ENCODE results near the gene NIPAL3.

NIPAL3 gene

DNA sequence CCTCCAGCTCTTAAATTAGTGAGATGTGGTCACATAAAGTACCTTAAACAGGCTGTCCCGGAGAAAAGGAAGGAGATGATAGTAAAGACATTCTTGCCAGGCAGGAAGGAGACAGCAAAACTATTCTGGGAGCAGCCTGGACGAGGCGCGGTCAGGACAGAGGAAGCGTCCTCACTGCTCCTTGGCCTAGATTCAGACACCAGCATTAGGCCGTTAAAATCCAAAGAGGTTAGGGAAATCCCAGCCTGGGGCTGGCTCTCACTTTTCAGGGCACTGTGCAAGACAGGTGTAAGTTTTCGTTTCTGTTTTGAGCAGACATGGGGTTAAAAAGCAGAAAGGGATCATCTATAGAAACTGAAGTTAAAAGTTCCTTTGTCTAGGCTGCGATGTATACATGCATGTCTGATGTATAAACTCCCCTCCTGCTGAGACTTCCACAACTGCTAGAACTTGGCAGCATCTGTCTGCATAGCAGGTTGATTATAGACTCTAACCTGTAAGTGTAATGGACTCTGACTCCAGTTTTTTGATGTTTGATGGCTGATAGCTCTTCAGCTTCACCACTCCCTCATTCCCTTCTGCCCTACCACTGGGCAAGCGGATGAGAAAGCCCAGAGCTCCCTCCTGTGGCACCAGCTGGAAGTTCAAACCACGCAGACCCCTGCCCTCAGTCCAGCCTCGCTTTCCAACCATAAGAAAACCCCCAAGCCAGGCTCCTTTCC is 23.6 kb upstream of the NIPAL3 start:
- DNase-seq = peak; percentile 50

- DNase-seq = no peak
Observed at GRCh38 chr1:24392604-24392946, 23.0 kb upstream of the NIPAL3 start.

DNA sequence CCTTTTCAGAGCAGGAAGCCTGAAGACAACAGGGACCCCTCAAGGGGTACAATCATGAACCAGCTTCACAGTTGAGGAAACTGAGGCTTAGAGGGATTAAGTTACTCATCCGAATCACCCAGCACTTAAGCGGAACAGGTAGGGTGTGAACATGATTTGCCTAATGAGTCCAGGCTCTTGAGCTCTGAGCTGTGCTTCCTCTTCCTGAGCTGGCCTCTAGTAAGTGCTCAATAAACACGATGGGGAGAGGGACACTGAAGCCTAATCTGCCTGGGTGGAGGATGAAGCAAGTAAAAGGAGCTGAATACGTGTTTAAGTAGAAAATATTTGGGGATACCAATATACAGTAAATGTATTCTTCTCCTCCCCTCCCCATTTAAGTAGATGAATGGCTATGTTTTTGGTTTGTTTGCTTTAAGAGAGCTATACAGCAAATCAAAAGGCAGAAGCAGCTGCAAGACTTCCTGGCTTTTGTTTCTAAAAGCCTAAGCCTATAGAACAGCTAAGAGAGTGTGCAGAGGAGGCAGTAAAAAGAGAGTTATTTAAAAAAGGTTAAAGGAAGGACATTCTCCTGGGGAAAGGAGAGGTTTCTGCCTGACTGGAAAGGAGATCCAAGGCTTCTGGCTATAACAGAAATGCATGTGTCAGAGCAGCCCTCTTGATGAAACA is 22.5 kb upstream of the NIPAL3 start:
- no peak for DNase-seq

- no peak for DNase-seq
Observed at GRCh38 chr1:24393892-24394291, 21.7 kb upstream of the NIPAL3 start.

GRCh38 chr1:24400065-24400464 is 15.5 kb upstream of the NIPAL3 start:
- peak; percentile 17 for DNase-seq

GRCh38 chr1:24403806-24404205 is 11.8 kb upstream of the NIPAL3 start:
- DNase-seq = no peak

DNA sequence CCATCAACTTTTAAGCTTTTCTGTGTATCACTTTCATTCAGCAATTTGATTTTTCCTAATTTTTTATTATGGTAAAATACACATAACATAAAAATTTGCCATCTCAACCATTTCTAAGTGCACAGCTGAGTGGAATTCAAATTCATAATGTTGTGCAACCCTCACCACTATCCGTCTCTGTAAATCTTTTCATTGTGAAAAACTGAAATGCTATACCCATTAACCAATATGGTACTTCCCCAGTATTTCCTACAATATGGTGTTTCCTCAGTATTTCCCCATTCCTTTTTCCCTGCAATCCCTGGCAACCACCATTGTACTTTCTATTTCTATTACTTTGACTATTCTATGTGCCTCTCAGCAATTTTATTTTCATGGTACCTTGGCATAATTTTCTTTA is 8.8 kb upstream of the NIPAL3 start:
- DNase-seq = no peak

DNA sequence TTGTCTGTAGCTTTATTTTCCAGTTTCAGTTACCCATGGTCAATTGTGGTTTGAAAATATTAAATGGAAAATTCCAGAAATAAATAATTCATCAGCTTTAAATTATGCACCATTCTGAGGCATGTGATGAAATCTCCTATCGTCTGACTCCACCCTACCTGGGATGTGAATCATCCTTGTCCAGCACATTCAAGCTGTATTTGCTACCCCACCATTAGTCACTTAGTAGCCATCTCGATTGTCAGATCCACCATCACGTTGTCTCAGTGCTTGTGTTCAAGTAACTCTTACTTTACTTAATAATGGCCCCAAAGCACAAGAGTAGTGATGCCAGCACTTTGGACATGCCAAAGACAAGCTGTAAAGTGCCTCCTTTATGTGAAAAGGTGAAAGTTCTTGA is 6.1 kb upstream of the NIPAL3 start:
- DNase-seq = no peak

DNA sequence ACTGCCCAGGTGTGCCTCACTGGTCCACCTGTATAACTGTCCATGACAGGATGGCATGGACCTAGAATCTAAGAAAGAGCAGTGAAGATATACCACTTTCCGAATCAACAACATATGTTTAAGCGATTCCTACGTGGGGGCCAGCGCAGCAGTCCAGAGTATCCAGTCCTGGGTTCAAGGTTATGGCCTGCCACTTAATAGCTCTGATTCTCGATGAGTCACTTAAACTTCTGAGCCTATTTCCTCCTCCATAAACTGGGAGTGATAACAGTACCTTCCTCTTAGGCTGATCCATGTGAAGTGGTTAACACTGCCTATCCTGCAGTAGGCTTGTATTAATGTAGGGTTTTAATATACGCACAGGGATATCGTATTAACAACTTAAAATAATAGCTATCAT is 4.9 kb upstream of the NIPAL3 start:
- no peak for DNase-seq

DNA sequence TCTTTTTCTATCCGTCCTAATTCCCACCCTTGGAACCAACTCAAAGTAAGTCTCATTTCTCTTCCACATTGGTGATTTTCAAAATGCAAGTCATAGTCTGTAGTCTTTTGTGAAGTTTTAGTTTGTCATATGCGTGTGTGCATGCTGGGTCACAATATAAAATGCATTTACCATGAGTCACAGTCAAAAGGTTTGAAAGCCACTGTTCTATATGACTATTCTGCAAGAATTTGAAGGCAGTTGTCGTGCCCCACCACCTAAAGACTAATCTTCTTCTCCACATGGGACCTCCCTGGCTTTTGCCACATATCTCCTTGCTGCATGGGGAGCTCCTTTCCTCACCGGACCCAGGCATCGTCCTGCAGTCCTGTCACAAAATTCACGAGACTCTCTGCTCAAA is 3.6 kb upstream of the NIPAL3 start:
- DNase-seq = no peak

- no peak for DNase-seq
Observed at GRCh38 chr1:24412408-24412807, 3.2 kb upstream of the NIPAL3 start.

DNA sequence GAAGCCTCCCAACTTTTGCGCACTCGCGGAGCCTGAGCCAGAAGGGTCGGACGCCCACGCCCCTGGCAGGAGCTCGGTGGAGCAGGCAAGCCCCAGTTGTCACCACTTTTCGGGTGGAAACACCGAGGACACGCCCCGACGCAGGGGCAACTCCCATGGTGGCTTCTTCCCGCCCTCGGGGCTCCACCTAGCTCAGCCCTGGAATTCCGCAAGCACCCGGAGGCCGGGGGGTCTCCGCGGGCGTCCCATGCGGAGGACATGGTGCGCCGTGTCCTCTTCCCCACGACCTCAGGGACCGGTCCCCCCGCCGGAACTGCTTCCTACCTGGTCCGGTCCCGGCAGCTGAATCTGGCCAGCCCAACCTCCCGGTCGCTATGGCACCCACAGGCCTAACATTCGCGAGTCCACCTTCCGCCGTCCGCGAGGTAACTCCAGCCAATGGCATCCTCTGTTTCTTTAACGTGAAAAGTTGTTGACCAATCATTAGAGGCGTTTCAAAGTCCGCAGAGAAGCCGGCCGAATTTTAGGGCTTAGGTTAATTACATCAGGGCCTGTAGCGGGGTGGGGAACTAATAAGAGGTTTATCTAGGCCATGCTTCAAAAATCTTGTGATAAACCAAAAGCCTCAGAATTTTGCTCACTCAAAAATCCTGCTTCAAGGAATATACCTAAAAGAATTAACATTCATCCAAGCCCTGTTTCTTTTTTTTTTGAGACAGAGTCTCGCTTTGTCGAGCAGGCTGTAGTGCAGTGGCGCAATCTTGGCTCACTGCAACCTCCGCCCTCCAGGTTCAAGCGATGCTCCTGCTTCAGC is 2.0 kb upstream of the NIPAL3 start, which contains the start of gene STPG1:
Gene STPG1, minus strand, starts transcription at position 433 of the 814 bp plus-strand sequence. CDS start 12,394 bp downstream, outside the sequence.
- DNase-seq = no peak

DNA sequence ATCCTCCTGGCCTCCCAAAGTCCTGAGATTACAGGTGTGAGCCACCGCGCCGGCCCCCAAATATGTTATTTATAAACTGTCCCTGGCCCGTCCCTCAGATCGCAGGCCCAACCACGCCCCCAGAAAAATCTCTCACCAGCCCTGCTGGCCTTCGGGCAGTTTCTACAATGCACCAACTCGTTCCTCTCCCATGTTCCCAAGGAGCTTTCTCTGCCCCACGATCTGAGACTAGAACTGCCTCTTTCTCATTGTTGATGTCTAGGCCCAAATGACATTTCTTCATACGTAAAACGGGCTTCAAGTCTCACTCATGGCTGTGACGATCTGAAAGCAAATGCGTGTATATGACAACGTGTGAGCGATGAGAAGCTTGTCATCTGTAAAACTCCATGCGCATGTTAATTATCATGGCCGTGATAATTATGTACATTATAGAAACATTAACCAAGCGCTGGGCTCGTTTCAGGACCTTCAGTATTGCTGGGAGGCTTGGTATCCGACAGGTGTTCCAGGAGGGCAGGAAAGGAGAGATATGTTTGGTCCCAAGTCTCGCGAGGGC is 748 bp upstream of the NIPAL3 start:
- no peak for DNase-seq

GRCh38 chr1:24415910-24416665 is 486 bp downstream of the NIPAL3 start:
- no peak for DNase-seq

DNA sequence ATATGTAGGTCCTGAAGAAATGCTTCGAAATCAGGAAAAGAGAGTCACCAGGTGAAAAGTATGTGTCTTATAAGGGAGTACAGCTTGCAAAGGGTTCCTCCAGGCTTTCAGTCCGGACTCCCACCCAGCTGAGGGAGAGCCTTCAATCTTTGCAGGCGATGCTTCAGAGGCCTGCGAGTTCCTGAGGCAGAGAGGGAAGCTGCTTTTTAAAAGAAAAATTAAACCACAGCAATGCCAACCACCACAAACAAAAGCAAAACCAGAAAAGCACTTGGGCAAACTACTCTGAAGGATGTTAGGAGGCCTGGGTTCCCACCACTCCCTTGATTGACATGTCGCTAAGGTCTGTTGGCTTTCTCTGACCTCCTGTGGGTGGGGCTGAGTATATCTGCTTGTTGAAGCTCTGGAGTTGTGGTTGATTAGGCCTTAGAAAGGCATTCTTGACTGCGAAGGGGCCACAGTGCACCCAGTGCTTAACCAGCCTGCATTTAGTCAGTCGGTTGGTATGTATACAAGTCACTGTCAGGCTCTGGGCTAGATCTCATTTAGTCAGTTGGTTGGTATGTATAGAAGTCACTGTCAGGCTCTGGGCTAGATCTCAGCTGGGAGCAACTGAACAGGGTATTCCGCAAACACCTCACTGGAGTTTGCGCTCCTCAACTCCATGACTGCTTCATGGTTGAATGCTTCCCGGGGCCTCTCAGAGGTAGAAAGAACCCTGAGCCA is 1.2 kb downstream of the NIPAL3 start:
- DNase-seq = peak; percentile 38

DNA sequence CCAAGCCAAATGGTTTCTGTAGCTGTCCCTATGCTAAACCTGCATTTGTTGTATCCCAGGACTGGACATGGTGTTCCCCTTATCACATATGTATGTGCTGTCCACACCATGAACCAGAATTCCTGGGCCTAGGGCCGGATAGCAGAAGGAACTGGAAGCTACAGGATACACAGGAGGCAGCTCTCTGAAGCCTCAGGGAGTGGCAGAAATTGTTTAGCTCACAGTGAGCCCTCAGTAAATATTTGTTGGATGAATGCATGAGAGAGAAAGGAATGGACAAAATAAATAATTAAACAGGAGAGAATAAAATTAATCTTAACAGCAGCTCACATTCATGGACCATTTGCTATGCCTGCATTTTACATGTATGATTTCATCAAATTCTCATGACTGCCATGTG is 2.1 kb downstream of the NIPAL3 start:
- no peak for DNase-seq

GRCh38 chr1:24418898-24419628 is 3.5 kb downstream of the NIPAL3 start:
- DNase-seq = no peak

GRCh38 chr1:24420547-24420946 is 4.9 kb downstream of the NIPAL3 start:
- no peak for DNase-seq

- no peak for DNase-seq
Observed at GRCh38 chr1:24421502-24421901, 5.9 kb downstream of the NIPAL3 start.

DNA sequence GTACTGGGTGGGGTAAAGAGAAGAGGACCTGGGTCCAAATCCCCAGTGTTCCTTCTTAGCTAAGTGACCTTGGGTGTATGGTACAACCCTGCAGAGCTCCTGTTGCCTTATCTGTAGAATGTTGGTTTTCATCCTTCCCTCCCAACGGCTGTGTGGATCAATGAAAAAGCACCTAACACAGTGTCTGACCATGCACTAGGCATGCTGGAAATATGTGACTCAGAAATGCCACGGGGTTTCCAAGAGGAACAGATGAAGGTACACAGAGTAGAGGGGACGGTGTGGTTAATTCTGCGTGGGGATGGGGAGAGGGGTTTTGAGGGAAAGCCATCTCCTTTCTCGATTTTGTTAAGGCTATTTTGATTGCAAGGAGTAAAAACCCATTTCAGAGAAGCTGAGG is 8.6 kb downstream of the NIPAL3 start:
- DNase-seq = no peak

DNA sequence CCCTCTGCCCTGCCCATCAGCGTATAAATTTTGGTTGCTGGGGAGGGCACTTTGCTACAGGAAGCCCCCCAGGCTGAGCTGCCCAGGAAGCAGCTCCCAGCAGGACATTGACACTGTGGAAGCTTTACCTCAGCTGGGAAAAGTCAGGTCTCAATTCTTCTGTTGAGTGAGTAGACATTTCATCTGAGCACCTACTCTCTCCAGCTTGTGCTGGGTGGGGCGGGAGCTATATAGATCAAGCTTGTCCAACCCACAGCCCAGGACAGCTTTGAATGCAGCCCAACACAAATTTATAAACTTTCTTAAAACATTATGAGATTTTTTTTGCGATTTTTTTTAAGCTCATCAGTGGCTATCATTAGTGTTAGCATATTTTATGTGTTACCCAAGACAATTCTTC is 9.4 kb downstream of the NIPAL3 start:
- DNase-seq = no peak

Measured in NCI-H526 treated with DMSO at 0.1 percent for 48 hours (cell line).